A204.1 (cell line): ENCODE measurements around the gene RAG2.
A peak's percentile ranks its signal among the peaks of the same experiment; 100 is the strongest.
"Not testable (repeated sequence)": the region's sequence is repeated elsewhere in the genome, so short reads cannot be mapped to it uniquely, and the experiment has no call there.

Experiments
- FAIRE-seq: peaks from 2 replicates; lab custom pipeline; 2012; peaks lifted over from hg19 to GRCh38; lab: Jason Lieb, UNC

RAG2 gene

GRCh38 chr11:36600180-36600579 lies 2.1 kb upstream of the RAG2 start:
- FAIRE-seq: no peak

GRCh38 chr11:36596880-36597279 lies 1.2 kb downstream of the RAG2 start:
- no peak for FAIRE-seq

- peak; percentile 89 for FAIRE-seq
Measured at GRCh38 chr11:36594316-36594989, 3.6 kb downstream of the RAG2 start, which contains the start of gene IFTAP. IFTAP (plus strand) TSS chr11:36594502; CDS start chr11:36610104, 15,602 bp downstream.

GRCh38 chr11:36591433-36591832 lies 6.6 kb downstream of the RAG2 start:
- no peak for FAIRE-seq

GRCh38 chr11:36590513-36590912 lies 7.5 kb downstream of the RAG2 start:
- no peak for FAIRE-seq

- no peak for FAIRE-seq
Measured at GRCh38 chr11:36588099-36588498, 9.9 kb downstream of the RAG2 start.

GRCh38 chr11:36586543-36586942 lies 11.5 kb downstream of the RAG2 start:
- no peak for FAIRE-seq

- no peak for FAIRE-seq
Measured at GRCh38 chr11:36583667-36584066, 14.4 kb downstream of the RAG2 start.

- FAIRE-seq: no peak
Measured at GRCh38 chr11:36581536-36581935, 16.5 kb downstream of the RAG2 start.

- FAIRE-seq: no peak
Measured at GRCh38 chr11:36578458-36578857, 19.6 kb downstream of the RAG2 start.

- FAIRE-seq: no peak
Measured at GRCh38 chr11:36577859-36578258, 20.2 kb downstream of the RAG2 start.

GRCh38 chr11:36577373-36577772 lies 20.7 kb downstream of the RAG2 start:
- no peak for FAIRE-seq

GRCh38 chr11:36574486-36574885 lies 23.6 kb downstream of the RAG2 start:
- FAIRE-seq: no peak

GRCh38 chr11:36569095-36569494 lies 28.9 kb downstream of the RAG2 start:
- FAIRE-seq: no peak

- FAIRE-seq: no peak
Measured at GRCh38 chr11:36567694-36568093, 30.3 kb downstream of the RAG2 start, which contains the start of gene RAG1. RAG1 (plus strand) TSS chr11:36568007; CDS start chr11:36573305, 5,298 bp downstream.

GRCh38 chr11:36566407-36567053 lies 31.5 kb downstream of the RAG2 start:
- no peak for FAIRE-seq

- no peak for FAIRE-seq
Measured at GRCh38 chr11:36565031-36565610, 32.9 kb downstream of the RAG2 start.

- FAIRE-seq: peak; percentile 92
Measured at GRCh38 chr11:36564376-36565030, 33.5 kb downstream of the RAG2 start.

GRCh38 chr11:36558571-36559413 lies 39.2 kb downstream of the RAG2 start:
- FAIRE-seq: no peak

GRCh38 chr11:36557991-36558390 lies 40.0 kb downstream of the RAG2 start:
- no peak for FAIRE-seq

GRCh38 chr11:36557390-36557789 lies 40.6 kb downstream of the RAG2 start:
- not testable (repeated sequence) for FAIRE-seq
